GM12878 (cell line): ENCODE results near the gene SRPK2. TPM values are rescaled to one million over a fixed set of nuclear protein-coding genes. Genes with fewer than 3 reads are reported as not detected.
"Not testable (repeated sequence)": the region's sequence is repeated elsewhere in the genome, so short reads cannot be mapped to it uniquely, and the experiment has no call there.

Source experiments
- ATAC-seq: fragments of 200-7000 bp; cut with Tn5 transposase; 3 replicates; pipeline ENCODE4 v1.9.1; 2020; ENCODE audit warnings: mild to moderate bottlenecking, moderate library complexity
- BruUV-seq: library from RNA; stranded (reverse); fragments of 400-500 nt; replicated peaks from 2 replicates; lab custom pipeline; 2021; lab: Mats Ljungman, UMichigan
- CTCF ChIA-PET: fragments of 300-600 bp; sonication (Branson Sonifier 250); formaldehyde crosslinking; extraction: SDS; loops from one replicate; lab custom pipeline; 2021; ENCODE audit warnings: inconsistent platforms; lab: Yijun Ruan, JAX
- POLR2A ChIA-PET: fragments of 350-600 bp; formaldehyde crosslinking; extraction: SDS; loops from one replicate; lab custom pipeline; 2021; ENCODE audit warnings: inconsistent platforms; lab: Charles Lee
- RAD21 ChIA-PET: fragments of 300-600 bp; sonication (Branson Sonifier 250); formaldehyde crosslinking; loops from one replicate; lab custom pipeline; 2023; ENCODE audit warnings: antibody characterized with exemption; ENCODE audit not compliant: unreplicated experiment; lab: Charles Lee
- SMC1A ChIA-PET: fragments of 300-600 bp; sonication (Branson Sonifier 250); formaldehyde crosslinking; loops from one replicate; lab custom pipeline; 2023; ENCODE audit not compliant: unreplicated experiment, uncharacterized antibody; lab: Charles Lee
- DNase-seq: peaks from one replicate; pipeline ENCODE4 v3.0.0-alpha.2; 2011; ENCODE audit warnings: low read depth, low spot score
- FAIRE-seq: peaks from 3 replicates; lab custom pipeline; 2011; peaks lifted over from hg19 to GRCh38; lab: Jason Lieb, UNC
- H2AFZ ChIP-seq: 2 replicates; pipeline ENCODE4 v1.6.0; 2011; ENCODE audit warnings: low read depth, low read length, control low read depth; ENCODE audit not compliant: control insufficient read depth
- H3K27ac ChIP-seq: 2 replicates; pipeline ENCODE4 v1.5.1; 2011; ENCODE audit warnings: control low read depth; ENCODE audit not compliant: control insufficient read depth, insufficient read depth
- H3K27me3 ChIP-seq, 2 experiments: replicated peaks in 1 of 2; 2 replicates each; pipeline versions ENCODE4 v1.6.0 to v1.6.1; 2011; ENCODE audit warnings: low read length in 1 of 2; ENCODE audit not compliant: control insufficient read depth in 2 of 2, insufficient read depth in 2 of 2
- H3K36me3 ChIP-seq, 2 experiments: 2 replicates each; pipeline ENCODE4 v1.5.1; 2011; ENCODE audit warnings: low read length in 1 of 2; ENCODE audit not compliant: control insufficient read depth in 2 of 2, insufficient read depth in 2 of 2
- H3K4me1 ChIP-seq: 2 replicates; pipeline ENCODE4 v1.6.1; 2011; ENCODE audit warnings: mild to moderate bottlenecking, low read length, moderate library complexity, mixed read lengths; ENCODE audit not compliant: control insufficient read depth, insufficient read depth
- H3K4me2 ChIP-seq: 2 replicates; pipeline ENCODE4 v1.6.0; 2011; ENCODE audit warnings: control low read depth; ENCODE audit not compliant: control insufficient read depth, insufficient read depth
- H3K4me3 ChIP-seq: fragments of 200-600 bp; sonication (generic); 2 replicates; pipeline ENCODE4 v1.5.1; 2016
- H3K79me2 ChIP-seq: 2 replicates; pipeline ENCODE4 v1.6.0; 2011; ENCODE audit warnings: low read length; ENCODE audit not compliant: control insufficient read depth, insufficient read depth
- H3K9ac ChIP-seq: 2 replicates; pipeline ENCODE4 v1.8.0; 2011; ENCODE audit warnings: low read length, control low read depth, mixed read lengths; ENCODE audit not compliant: control insufficient read depth, insufficient read depth
- H3K9me3 ChIP-seq: replicated peaks from 3 replicates; pipeline ENCODE4 v1.5.1; 2011; ENCODE audit warnings: mild to moderate bottlenecking, low read length; ENCODE audit not compliant: control insufficient read depth, insufficient read depth
- H4K20me1 ChIP-seq: 2 replicates; pipeline ENCODE4 v1.6.0; 2011; ENCODE audit not compliant: control insufficient read depth, insufficient read depth
- CTCF ChIP-seq, 3 experiments: IDR thresholded peaks in 2 of 3; conservative IDR thresholded peaks in 1 of 3; 2 replicates each; pipeline ENCODE4 v1.5.1; 2011; ENCODE audit warnings: low read depth in 3 of 3, low read length in 3 of 3, mild to moderate bottlenecking in 3 of 3, control low read depth in 2 of 3, moderate library complexity in 2 of 3, inconsistent platforms in 1 of 3, mixed read lengths in 1 of 3; ENCODE audit not compliant: control insufficient read depth in 2 of 3, insufficient read depth in 1 of 3; ENCODE audit errors: extremely low read depth in 1 of 3
- HDAC2 ChIP-seq: fragments of 200-600 bp; sonication (generic); IDR thresholded peaks from 2 replicates; pipeline ENCODE4 v1.6.1; 2017
- MAX ChIP-seq: IDR thresholded peaks from 2 replicates; pipeline ENCODE4 v1.6.1; 2012; ENCODE audit warnings: low read depth, low read length, improper control_type of control experiment
- NFYA ChIP-seq: IDR thresholded peaks from 2 replicates; pipeline ENCODE4 v1.6.1; 2011; ENCODE audit warnings: low read depth, mild to moderate bottlenecking, low read length, improper control_type of control experiment, borderline replicate concordance
- PAX8 ChIP-seq: fragments of 450-650 bp; IDR thresholded peaks from 2 replicates; pipeline ENCODE4 v1.6.1; 2017; ENCODE audit warnings: mild to moderate bottlenecking, moderate library complexity
- PBX3 ChIP-seq: IDR thresholded peaks from 2 replicates; pipeline ENCODE4 v1.6.1; 2011; ENCODE audit warnings: mild to moderate bottlenecking, low read depth, low read length, moderate library complexity; ENCODE audit not compliant: insufficient replicate concordance
- RFX5 ChIP-seq: IDR thresholded peaks from 2 replicates; pipeline ENCODE4 v1.6.1; 2011; ENCODE audit warnings: low read depth, low read length, improper control_type of control experiment
- WGBS: methylation state at CpG from one replicate; pipeline ENCODE4 v1.1.6; 2016; ENCODE audit warnings: low lambda C conversion rate; ENCODE audit not compliant: insufficient replicate concordance, insufficient coverage; ENCODE audit errors: missing lambda C conversion rate; 5-methylcytosine and 5-hydroxymethylcytosine counted together
- in situ Hi-C: fragments of 300-500 bp; cut with MboI; formaldehyde crosslinking; loops from 9 replicates; pipeline ENCODE4 v1.14.3; 2018; ENCODE audit warnings: mixed read lengths
- intact Hi-C: fragments of 100-400 bp; cut with micrococcal nuclease; formaldehyde crosslinking; loops from one replicate; pipeline ENCODE4 v1.14.2; 2022; ENCODE audit not compliant: unreplicated experiment
- polyA plus RNA-seq, 11 experiments: library from polyadenylated mRNA; depleted of rRNA in 4 of 11; unstranded in 6 of 11; stranded (reverse) in 5 of 11; fragments of >200 nt; fragmentation: Nextera tagmentation in 4 of 11; fragmentation: Illumina TruSeq in 1 of 11; extraction: Ambion mirVana in 4 of 11; extraction: Trizol in 1 of 11; gene quantifications; 1 replicate in 1 of 11; 2 replicates in 10 of 11; pipeline versions ENCODE4 v1.2.1 to v1.2.3, GENCODE V29; 2011 to 2016; ENCODE audit warnings: inconsistent platforms in 2 of 11, missing spikeins in 2 of 11, low read depth in 1 of 11
- total RNA-seq, 4 experiments: library from RNA; depleted of rRNA in 3 of 4; stranded (reverse); fragments of >200 nt in 3 of 4; fragmentation: Illumina TruSeq in 1 of 4; extraction: Trizol in 1 of 4; gene quantifications; 2 replicates each; pipeline versions ENCODE4 v1.2.1 to v1.2.3, GENCODE V29; 2013 to 2021
- TF ChIP-seq, protein P1 (sequence below): fragments of 450-650 bp; IDR thresholded peaks from 2 replicates; pipeline ENCODE4 v1.6.1; 2016; ENCODE audit warnings: mild to moderate bottlenecking
- TF ChIP-seq, protein P2 (sequence below): IDR thresholded peaks from 2 replicates; pipeline ENCODE4 v1.6.1; 2012; ENCODE audit warnings: low read depth, low read length, improper control_type of control experiment

The SRPK2 gene
- total and polyA plus RNA-seq, 10 of the 15 experiments (the other 5 are each of a cell fraction or from before 2014, with no cell fraction given) = 13.2 to 32.8 (median 24.5) TPM

- H3K79me2 ChIP-seq, ATAC-seq, H3K36me3 ChIP-seq, intact Hi-C loops, H4K20me1 ChIP-seq, DNase-seq, H3K4me3 ChIP-seq, FAIRE-seq, BruUV-seq, POLR2A ChIA-PET, H3K27ac ChIP-seq, in situ Hi-C loops, H3K9me3 ChIP-seq, H3K4me2 ChIP-seq, H2AFZ ChIP-seq, H3K27me3 ChIP-seq, H3K4me1 ChIP-seq, H3K9ac ChIP-seq: not testable (repeated sequence)
- 92% methylated on average over 16 of the region's 16 CpGs for WGBS
- SMC1A ChIA-PET = interaction anchor here (0.6 to 1.3 kb wide), 3 partner anchors 11 to 109 kb away, joined by 3 to 4 read pairs (median 3); no protein-coding TSS in a partner anchor
- CTCF ChIA-PET = interaction anchor here (1.6 kb wide), 1 partner anchor 10 kb away, joined by 3 read pairs; no protein-coding TSS in a partner anchor
- TF ChIP-seq, protein P1, sequence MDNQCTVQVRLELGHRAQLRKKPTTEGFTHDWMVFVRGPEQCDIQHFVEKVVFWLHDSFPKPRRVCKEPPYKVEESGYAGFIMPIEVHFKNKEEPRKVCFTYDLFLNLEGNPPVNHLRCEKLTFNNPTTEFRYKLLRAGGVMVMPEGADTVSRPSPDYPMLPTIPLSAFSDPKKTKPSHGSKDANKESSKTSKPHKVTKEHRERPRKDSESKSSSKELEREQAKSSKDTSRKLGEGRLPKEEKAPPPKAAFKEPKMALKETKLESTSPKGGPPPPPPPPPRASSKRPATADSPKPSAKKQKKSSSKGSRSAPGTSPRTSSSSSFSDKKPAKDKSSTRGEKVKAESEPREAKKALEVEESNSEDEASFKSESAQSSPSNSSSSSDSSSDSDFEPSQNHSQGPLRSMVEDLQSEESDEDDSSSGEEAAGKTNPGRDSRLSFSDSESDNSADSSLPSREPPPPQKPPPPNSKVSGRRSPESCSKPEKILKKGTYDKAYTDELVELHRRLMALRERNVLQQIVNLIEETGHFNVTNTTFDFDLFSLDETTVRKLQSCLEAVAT = peak; percentile 49; the same call in 1 of the 2 replicates
- RAD21 ChIA-PET = interaction anchor here (1.6 kb wide), 1 partner anchor 14 kb away, joined by 3 read pairs; no protein-coding TSS in a partner anchor
These were observed 193.8 kb downstream of the SRPK2 start for GRCh38 chr7:105194959-105195358.

GRCh38 chr7:105191331-105191730 is 197.4 kb downstream of the SRPK2 start:
- Histone ChIP-seq H3K4me2 (no peak overlapping the region), H3K27ac (no peak overlapping the region), H3K36me3 (no peaks in the 10 kb centered on the region), H3K9me3 (no peaks in the 10 kb centered on the region; the same call in 2 of the 3 replicates), H2AFZ (no peak overlapping the region), H3K4me3 (no peak overlapping the region), H4K20me1 (no peaks in the 10 kb centered on the region), H3K27me3 (no peaks in the 10 kb centered on the region), H3K4me1 (peaks cover 19% of the 10 kb centered on the region; the same call in 1 of the 2 replicates), H3K9ac (no peak overlapping the region), H3K79me2 (no peaks in the 10 kb centered on the region; the same call in 1 of the 2 replicates)
- no TSS peak for BruUV-seq
- DNase-seq (no peak), FAIRE-seq (no peak), ATAC-seq (no peak)
- RAD21 ChIA-PET = interaction anchor here (0.9 to 1.0 kb wide), 3 partner anchors 22 to 210 kb away, joined by 3 read pairs; no protein-coding TSS in a partner anchor
- POLR2A ChIA-PET = interaction anchor here (0.6 to 1.5 kb wide), 9 partner anchors 18 to 183 kb away, joined by 3 to 6 read pairs (median 3); no protein-coding TSS in a partner anchor
- SMC1A ChIA-PET = interaction anchor here (1.0 to 2.0 kb wide), 6 partner anchors 14 to 76 kb away, joined by 3 to 11 read pairs (median 4); no protein-coding TSS in a partner anchor
- CTCF ChIA-PET = interaction anchor here (0.6 to 1.1 kb wide), 3 partner anchors 15 to 38 kb away, joined by 3 to 4 read pairs (median 3); no protein-coding TSS in a partner anchor
- 100% methylated on average over 2 of the region's 2 CpGs for WGBS
- intact Hi-C loops (no loop called here), in situ Hi-C loops (no loop called here)
- TF ChIP-seq PAX8 (no peak), RFX5 (no peak), NFYA (no peak), PBX3 (no peak), CTCF (IDR thresholded peaks at IDR 0.05 in 2 of 3, conservative IDR thresholded peaks at IDR 0.05 in 1 of 3; ENCODE audit: control insufficient read depth in 2 of 3, extremely low read depth in 1 of 3, insufficient read depth in 1 of 3, low read depth in 3 of 3, low read length in 3 of 3) (no peak), MAX (no peak), HDAC2 (no peak)
- TF ChIP-seq, protein P2, sequence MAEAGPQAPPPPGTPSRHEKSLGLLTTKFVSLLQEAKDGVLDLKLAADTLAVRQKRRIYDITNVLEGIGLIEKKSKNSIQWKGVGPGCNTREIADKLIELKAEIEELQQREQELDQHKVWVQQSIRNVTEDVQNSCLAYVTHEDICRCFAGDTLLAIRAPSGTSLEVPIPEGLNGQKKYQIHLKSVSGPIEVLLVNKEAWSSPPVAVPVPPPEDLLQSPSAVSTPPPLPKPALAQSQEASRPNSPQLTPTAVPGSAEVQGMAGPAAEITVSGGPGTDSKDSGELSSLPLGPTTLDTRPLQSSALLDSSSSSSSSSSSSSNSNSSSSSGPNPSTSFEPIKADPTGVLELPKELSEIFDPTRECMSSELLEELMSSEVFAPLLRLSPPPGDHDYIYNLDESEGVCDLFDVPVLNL = no peak
